Thyroid gland (tissue), 4 donors: ENCODE measurements around the gene SIAH3. TPM values are rescaled to one million over a fixed set of nuclear protein-coding genes. Genes with fewer than 3 reads are reported as not detected.
A peak's percentile ranks its signal among the peaks of the same experiment; 100 is the strongest.

ENCODE experiments used
- DNase-seq, 2 donors: peaks; one replicate each; pipeline ENCODE4 v3.0.0-alpha.2; 2019
- H3K27ac ChIP-seq, 3 donors: fragments of 200-600 bp; sonication (generic); 1 replicate in 2 of 3; 2 replicates in 1 of 3; pipeline ENCODE4 v1.5.1; 2016 to 2019; ENCODE audit warnings: mild to moderate bottlenecking in 1 of 3, moderate library complexity in 1 of 3
- H3K27me3 ChIP-seq: fragments of 200-600 bp; sonication (generic); one replicate; pipeline ENCODE4 v1.5.1; 2019
- H3K36me3 ChIP-seq, 2 donors: fragments of 200-600 bp; sonication (generic); one replicate each; pipeline ENCODE4 v1.5.1; 2016 to 2019
- H3K4me1 ChIP-seq, 2 donors: fragments of 200-600 bp; sonication (generic); one replicate each; pipeline ENCODE4 v1.5.1; 2017 to 2019
- H3K4me3 ChIP-seq, 3 donors: fragments of 200-600 bp; sonication (generic); replicated peaks in 1 of 3; 1 replicate in 2 of 3; 2 replicates in 1 of 3; pipeline ENCODE4 v1.5.1; 2016; ENCODE audit warnings: mild to moderate bottlenecking in 1 of 3
- H3K9me3 ChIP-seq: fragments of 200-600 bp; sonication (generic); one replicate; pipeline ENCODE4 v1.5.1; 2017
- POLR2A ChIP-seq, 2 donors: fragments of 450-650 bp; IDR thresholded peaks; one replicate each; pipeline ENCODE4 v1.6.1; 2017; ENCODE audit warnings: antibody characterized with exemption in 2 of 2, mild to moderate bottlenecking in 2 of 2, moderate library complexity in 1 of 2
- WGBS, 2 donors: methylation state at CpG; one replicate each; pipeline ENCODE4 v1.1.5; 2017; 5-methylcytosine and 5-hydroxymethylcytosine counted together
- intact Hi-C: fragments of 100-400 bp; cut with DNase I; formaldehyde crosslinking; loops from one replicate; pipeline ENCODE4 v1.15.1; 2023
- total RNA-seq, 4 donors: library from RNA; depleted of rRNA; stranded (reverse); fragments of >200 nt; gene quantifications; one replicate each; pipeline ENCODE4 v1.2.3, GENCODE V29; 2016
- TF ChIP-seq, protein P1 (sequence below), 6 experiments: fragments of 200-600 bp in 3 of 6; fragments of 450-650 bp in 3 of 6; sonication (generic) in 3 of 6; IDR thresholded peaks; one replicate each; pipeline ENCODE4 v1.5.1; 2016 to 2019; ENCODE audit warnings: antibody characterized with exemption in 6 of 6, mild to moderate bottlenecking in 2 of 6, inconsistent platforms in 1 of 6, moderate library complexity in 1 of 6

SIAH3 gene
- total RNA-seq, 4 donors from 2014 or later, result 0.13 TPM; not detected in 3

DNA sequence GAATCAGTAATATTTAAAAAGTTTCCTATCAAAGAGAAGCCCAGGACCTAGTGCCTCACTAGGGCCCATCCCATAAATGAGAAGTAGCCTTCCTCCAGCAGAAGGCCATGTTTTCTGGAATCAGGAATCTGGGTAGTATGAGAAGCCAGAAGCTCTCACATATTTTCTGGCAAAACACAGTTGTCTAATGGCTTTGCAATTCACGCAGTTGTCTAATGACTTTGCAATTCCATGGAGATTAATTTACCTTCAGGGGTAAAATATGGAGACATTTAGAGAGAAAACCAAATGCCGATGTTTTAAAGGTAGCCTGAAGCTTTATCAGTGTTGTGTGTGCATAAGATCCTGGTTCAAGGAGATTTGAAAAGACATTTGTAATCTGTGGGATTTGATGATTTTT is 29.8 kb upstream of the SIAH3 start:
- H3K36me3 ChIP-seq, result no peaks in the 10 kb centered on the region
- TF ChIP-seq, protein P1, sequence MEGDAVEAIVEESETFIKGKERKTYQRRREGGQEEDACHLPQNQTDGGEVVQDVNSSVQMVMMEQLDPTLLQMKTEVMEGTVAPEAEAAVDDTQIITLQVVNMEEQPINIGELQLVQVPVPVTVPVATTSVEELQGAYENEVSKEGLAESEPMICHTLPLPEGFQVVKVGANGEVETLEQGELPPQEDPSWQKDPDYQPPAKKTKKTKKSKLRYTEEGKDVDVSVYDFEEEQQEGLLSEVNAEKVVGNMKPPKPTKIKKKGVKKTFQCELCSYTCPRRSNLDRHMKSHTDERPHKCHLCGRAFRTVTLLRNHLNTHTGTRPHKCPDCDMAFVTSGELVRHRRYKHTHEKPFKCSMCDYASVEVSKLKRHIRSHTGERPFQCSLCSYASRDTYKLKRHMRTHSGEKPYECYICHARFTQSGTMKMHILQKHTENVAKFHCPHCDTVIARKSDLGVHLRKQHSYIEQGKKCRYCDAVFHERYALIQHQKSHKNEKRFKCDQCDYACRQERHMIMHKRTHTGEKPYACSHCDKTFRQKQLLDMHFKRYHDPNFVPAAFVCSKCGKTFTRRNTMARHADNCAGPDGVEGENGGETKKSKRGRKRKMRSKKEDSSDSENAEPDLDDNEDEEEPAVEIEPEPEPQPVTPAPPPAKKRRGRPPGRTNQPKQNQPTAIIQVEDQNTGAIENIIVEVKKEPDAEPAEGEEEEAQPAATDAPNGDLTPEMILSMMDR (IDR thresholded peaks at IDR 0.05), result no peak
- TF ChIP-seq POLR2A (IDR thresholded peaks at IDR 0.05), result no peak
- WGBS, 2 donors, result 81 to 91% methylated on average over 2 of the region's 2 CpGs

DNA sequence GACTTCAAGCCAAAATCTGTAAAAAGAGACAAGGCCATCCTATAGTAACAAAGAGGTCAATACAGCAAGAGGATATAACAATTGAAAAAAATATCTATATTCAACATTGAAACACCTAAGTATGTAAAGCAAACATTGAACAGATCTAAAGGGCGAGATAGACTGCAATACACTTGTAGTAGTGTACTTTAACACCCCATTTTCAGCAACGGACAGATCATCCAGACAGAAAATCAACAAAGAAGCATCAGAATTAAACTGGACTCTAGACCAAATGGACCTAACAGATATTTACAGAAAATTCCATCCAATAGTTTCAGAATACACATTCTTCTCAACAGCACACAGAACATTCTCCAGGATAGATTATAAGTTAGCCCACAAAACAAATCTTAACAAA is 28.7 kb upstream of the SIAH3 start:
- H3K27me3 ChIP-seq, result no peaks in the 10 kb centered on the region
- TF ChIP-seq POLR2A (IDR thresholded peaks at IDR 0.05), result no peak
- TF ChIP-seq, protein P1 (IDR thresholded peaks at IDR 0.05), result no peak
- intact Hi-C loops, result no loop called here

More for the DNA sequence above, 29.8 kb upstream of the SIAH3 start:
- no peak overlapping the region for H3K4me3 ChIP-seq
- H3K27me3 ChIP-seq, result no peaks in the 10 kb centered on the region
- intact Hi-C loops, result no loop called here
- H3K27ac ChIP-seq, result no peak overlapping the region
- H3K4me1 ChIP-seq, result no peaks in the 10 kb centered on the region
- no peaks in the 10 kb centered on the region for H3K9me3 ChIP-seq
- DNase-seq, result no peak

DNA sequence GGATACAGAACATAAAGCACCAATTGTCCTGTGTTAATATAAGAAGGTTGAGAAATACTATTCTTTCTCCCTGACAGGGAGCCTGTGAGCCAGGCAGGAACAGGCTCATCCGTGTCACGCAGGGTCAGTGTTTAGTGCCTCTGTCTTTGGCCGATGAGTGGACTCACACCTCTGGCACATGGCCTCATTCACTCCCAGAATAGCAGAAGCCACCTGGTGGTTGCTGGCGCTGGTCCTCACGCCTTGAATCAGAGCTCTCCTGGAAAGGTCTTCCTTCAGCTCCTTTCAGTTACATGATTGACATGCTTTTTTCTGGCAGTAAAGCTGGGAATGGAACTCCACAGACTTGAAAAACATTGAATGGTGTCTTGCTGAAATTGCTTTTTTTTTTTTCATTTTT is 28.1 kb upstream of the SIAH3 start:
- intact Hi-C loops, result no loop called here
- 24 to 26% methylated on average over 5 of the region's 5 CpGs for WGBS, 2 donors
- H3K27ac ChIP-seq, result no peak overlapping the region
- no peaks in the 10 kb centered on the region for H3K9me3 ChIP-seq
- no peak overlapping the region for H3K4me3 ChIP-seq
- H3K4me1 ChIP-seq, result no peaks in the 10 kb centered on the region
- H3K27me3 ChIP-seq, result no peaks in the 10 kb centered on the region
- no peaks in the 10 kb centered on the region for H3K36me3 ChIP-seq
- DNase-seq, result peak; percentile 66 to 69
- TF ChIP-seq POLR2A (IDR thresholded peaks at IDR 0.05), result no peak
- TF ChIP-seq, protein P1 (IDR thresholded peaks at IDR 0.05), result peak in 2 of 6 experiments; percentile 44

More for the DNA sequence above, 28.7 kb upstream of the SIAH3 start:
- WGBS, 2 donors, result 88 to 89% methylated on average over 2 of the region's 2 CpGs
- DNase-seq, result no peak
- Histone ChIP-seq H3K27ac (no peak overlapping the region), H3K9me3 (no peaks in the 10 kb centered on the region), H3K4me3 (no peak overlapping the region), H3K4me1 (no peaks in the 10 kb centered on the region), H3K36me3 (no peaks in the 10 kb centered on the region)

DNA sequence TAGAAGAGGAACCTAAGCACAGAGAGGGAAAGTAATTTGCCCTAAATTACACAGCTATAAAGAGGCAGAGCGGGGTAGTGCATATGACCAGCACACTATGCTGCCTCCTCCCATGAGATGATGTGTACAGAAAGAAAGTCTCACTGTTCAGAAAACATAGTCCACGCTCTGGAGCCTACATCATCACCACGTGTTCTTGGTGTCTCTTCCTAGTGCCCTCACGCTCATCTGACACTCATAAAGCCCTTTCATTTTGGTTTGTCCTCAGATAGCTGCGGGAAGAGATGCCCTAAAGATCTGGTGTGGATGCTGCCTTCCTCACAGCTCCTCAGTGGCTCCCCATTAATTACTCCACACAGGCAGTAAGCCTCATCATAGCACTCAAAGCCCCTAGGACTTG is 27.4 kb upstream of the SIAH3 start:
- Histone ChIP-seq H3K9me3 (no peaks in the 10 kb centered on the region), H3K4me1 (no peaks in the 10 kb centered on the region), H3K36me3 (no peaks in the 10 kb centered on the region), H3K27me3 (no peaks in the 10 kb centered on the region), H3K4me3 (no peak overlapping the region), H3K27ac (no peak overlapping the region)
- WGBS, 2 donors, result 94 to 95% methylated on average over 5 of the region's 5 CpGs
- intact Hi-C loops, result no loop called here
- DNase-seq, result no peak
- TF ChIP-seq POLR2A (IDR thresholded peaks at IDR 0.05), result no peak
- TF ChIP-seq, protein P1 (IDR thresholded peaks at IDR 0.05), result no peak

DNA sequence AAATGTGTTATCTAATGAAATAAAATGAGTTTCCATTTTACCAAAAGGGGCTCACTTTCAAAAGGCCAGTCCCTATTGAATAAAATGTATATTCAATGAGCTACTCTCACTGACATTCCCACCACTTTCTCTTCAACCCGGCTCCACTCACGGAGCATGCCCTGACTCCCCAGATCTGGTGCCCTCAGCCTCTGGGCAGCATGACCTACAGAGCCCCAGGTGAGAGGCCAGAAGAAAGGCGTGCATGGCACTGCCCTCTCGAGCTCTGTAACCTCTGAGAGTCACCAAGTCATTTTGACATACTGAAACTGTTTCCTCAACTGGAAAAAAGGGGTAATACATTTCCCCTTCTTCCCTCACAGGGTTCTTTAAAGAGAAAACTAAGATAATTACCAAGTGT is 25.2 kb upstream of the SIAH3 start:
- no peak for TF ChIP-seq POLR2A (IDR thresholded peaks at IDR 0.05)
- TF ChIP-seq, protein P1 (IDR thresholded peaks at IDR 0.05), result no peak
- H3K4me3 ChIP-seq, result no peak overlapping the region
- no peaks in the 10 kb centered on the region for H3K9me3 ChIP-seq
- intact Hi-C loops, result no loop called here
- peaks cover under 1 to 8% of the 10 kb centered on the region in 2 donors for H3K4me1 ChIP-seq
- 94 to 98% methylated on average over 4 of the region's 4 CpGs for WGBS, 2 donors
- H3K27ac ChIP-seq, result no peak overlapping the region
- DNase-seq, result no peak
- no peaks in the 10 kb centered on the region for H3K27me3 ChIP-seq
- no peaks in the 10 kb centered on the region for H3K36me3 ChIP-seq
